Stimulated activated naive B cell treated with anti-CD40 and anti-IgM and Interleukin-4, amounts not matched to agents 10 μg/mL and 1 μg/mL and 100 μg/mL, for 72 hours (primary cell): ENCODE results near the gene SDCCAG8.

Experiments used
- ATAC-seq, 2 donors: fragments of 150-1000 bp; cut with Tn5 transposase; replicated peaks; 2 replicates each; pipeline ENCODE4 v1.10.0; 2021; ENCODE audit warnings: moderate library complexity in 1 of 2
- DNase-seq: peaks from one replicate; pipeline ENCODE4 v3.0.0; 2021
- H3K27ac Mint-ChIP-seq: one replicate; pipeline ENCODE4 v1.8.0; 2022; ENCODE audit warnings: mild to moderate bottlenecking, mixed read lengths
- H3K27me3 Mint-ChIP-seq, 2 donors: one replicate each; pipeline ENCODE4 v1.8.0; 2022; ENCODE audit warnings: mixed read lengths in 2 of 2
- H3K36me3 Mint-ChIP-seq, 2 donors: one replicate each; pipeline ENCODE4 v1.8.0; 2022; ENCODE audit warnings: mixed read lengths in 2 of 2, mild to moderate bottlenecking in 1 of 2
- H3K4me1 Mint-ChIP-seq, 2 donors: one replicate each; pipeline ENCODE4 v1.8.0; 2022; ENCODE audit warnings: mixed read lengths in 2 of 2, mild to moderate bottlenecking in 1 of 2
- H3K4me3 Mint-ChIP-seq, 2 donors: one replicate each; pipeline ENCODE4 v1.8.0; 2022; ENCODE audit warnings: mild to moderate bottlenecking in 2 of 2, mixed read lengths in 2 of 2, moderate library complexity in 1 of 2
- H3K9me3 Mint-ChIP-seq, 2 donors: one replicate each; pipeline ENCODE4 v1.8.0; 2022; ENCODE audit warnings: mixed read lengths in 2 of 2, mild to moderate bottlenecking in 1 of 2

SDCCAG8 gene

GRCh38 chr1:243488459-243489157, 232.8 kb downstream of the SDCCAG8 start:
- ATAC-seq (no peak), DNase-seq (no peak)
- Mint-ChIP-seq H3K36me3 (peaks cover 26 to 33% of the 10 kb centered on the region in 2 donors), H3K4me1 (peaks cover 7% of the 10 kb centered on the region in 2 donors), H3K9me3 (no peaks in the 10 kb centered on the region), H3K27ac (peak overlapping the region; percentile 20), H3K4me3 (no peak overlapping the region), H3K27me3 (peaks cover 0 to 3% of the 10 kb centered on the region in 2 donors)

- Mint-ChIP-seq H3K27ac (no peak overlapping the region), H3K36me3 (peaks cover 25 to 30% of the 10 kb centered on the region in 2 donors), H3K4me3 (no peak overlapping the region), H3K4me1 (peaks cover 4 to 5% of the 10 kb centered on the region in 2 donors), H3K9me3 (no peaks in the 10 kb centered on the region), H3K27me3 (no peaks in the 10 kb centered on the region)
- DNase-seq, result no peak
- ATAC-seq, result no peak
Measured at GRCh38 chr1:243489158-243489527, 233.3 kb downstream of the SDCCAG8 start.

GRCh38 chr1:243489681-243490546, 234.1 kb downstream of the SDCCAG8 start:
- ATAC-seq, result no peak
- peaks cover 3 to 7% of the 10 kb centered on the region in 2 donors for H3K4me1 Mint-ChIP-seq
- peaks cover 23 to 34% of the 10 kb centered on the region in 2 donors for H3K36me3 Mint-ChIP-seq
- DNase-seq, result no peak
- H3K4me3 Mint-ChIP-seq, result no peak overlapping the region
- no peaks in the 10 kb centered on the region for H3K27me3 Mint-ChIP-seq
- no peaks in the 10 kb centered on the region for H3K9me3 Mint-ChIP-seq
- H3K27ac Mint-ChIP-seq, result peak overlapping the region; percentile 69

GRCh38 chr1:243490748-243491686, 235.2 kb downstream of the SDCCAG8 start:
- ATAC-seq, result no peak
- no peak overlapping the region for H3K4me3 Mint-ChIP-seq

GRCh38 chr1:243493156-243494129, 237.6 kb downstream of the SDCCAG8 start:
- no peak overlapping the region for H3K4me3 Mint-ChIP-seq
- H3K9me3 Mint-ChIP-seq, result no peaks in the 10 kb centered on the region
- no peaks in the 10 kb centered on the region for H3K27me3 Mint-ChIP-seq
- no peak for DNase-seq
- ATAC-seq, result no peak
- peaks cover 19 to 41% of the 10 kb centered on the region in 2 donors for H3K36me3 Mint-ChIP-seq
- peaks cover 23% of the 10 kb centered on the region in 2 donors for H3K4me1 Mint-ChIP-seq
- peak overlapping the region; percentile 48 for H3K27ac Mint-ChIP-seq

More at GRCh38 chr1:243490748-243491686, 235.2 kb downstream of the SDCCAG8 start:
- Mint-ChIP-seq H3K27me3 (no peaks in the 10 kb centered on the region), H3K27ac (no peak overlapping the region), H3K4me1 (peaks cover 10 to 18% of the 10 kb centered on the region in 2 donors), H3K9me3 (no peaks in the 10 kb centered on the region), H3K36me3 (peaks cover 24 to 39% of the 10 kb centered on the region in 2 donors)
- no peak for DNase-seq

- Mint-ChIP-seq H3K9me3 (no peaks in the 10 kb centered on the region), H3K4me3 (no peak overlapping the region), H3K27ac (peak overlapping the region; percentile 28), H3K36me3 (peaks cover 14 to 39% of the 10 kb centered on the region in 2 donors), H3K27me3 (no peaks in the 10 kb centered on the region), H3K4me1 (peaks cover 23 to 24% of the 10 kb centered on the region in 2 donors)
- peak; percentile 15 to 20 for ATAC-seq
- no peak for DNase-seq
Measured at GRCh38 chr1:243494741-243495431, 239.0 kb downstream of the SDCCAG8 start.

GRCh38 chr1:243495442-243496186, 239.8 kb downstream of the SDCCAG8 start:
- ATAC-seq (peak; percentile 61 to 72), DNase-seq (no peak)
- H3K4me3 Mint-ChIP-seq, result peak overlapping the region; percentile 13 to 59
- peak overlapping the region; percentile 89 for H3K27ac Mint-ChIP-seq
- peaks cover 23 to 24% of the 10 kb centered on the region in 2 donors for H3K4me1 Mint-ChIP-seq
- H3K27me3 Mint-ChIP-seq, result no peaks in the 10 kb centered on the region
- no peaks in the 10 kb centered on the region for H3K9me3 Mint-ChIP-seq
- H3K36me3 Mint-ChIP-seq, result peaks cover 10 to 43% of the 10 kb centered on the region in 2 donors

- H3K27ac Mint-ChIP-seq, result peak overlapping the region; percentile 89
- H3K4me1 Mint-ChIP-seq, result peaks cover 23 to 24% of the 10 kb centered on the region in 2 donors
- H3K9me3 Mint-ChIP-seq, result no peaks in the 10 kb centered on the region
- peaks cover 13 to 46% of the 10 kb centered on the region in 2 donors for H3K36me3 Mint-ChIP-seq
- DNase-seq (no peak), ATAC-seq (peak; percentile 50 to 52)
- peak overlapping the region; percentile 13 to 59 for H3K4me3 Mint-ChIP-seq
- H3K27me3 Mint-ChIP-seq, result no peaks in the 10 kb centered on the region
Measured at GRCh38 chr1:243496187-243496646, 240.4 kb downstream of the SDCCAG8 start.

- DNase-seq (no peak), ATAC-seq (no peak)
- Mint-ChIP-seq H3K27me3 (no peaks in the 10 kb centered on the region), H3K9me3 (no peaks in the 10 kb centered on the region), H3K36me3 (peaks cover 15 to 47% of the 10 kb centered on the region in 2 donors), H3K4me3 (peak overlapping the region in 1 of 2 donors; percentile 59), H3K27ac (peak overlapping the region; percentile 9), H3K4me1 (peaks cover 23 to 24% of the 10 kb centered on the region in 2 donors)
Measured at GRCh38 chr1:243496806-243497205, 241.0 kb downstream of the SDCCAG8 start.

GRCh38 chr1:243497939-243498681, 242.3 kb downstream of the SDCCAG8 start:
- H3K27ac Mint-ChIP-seq, result peak overlapping the region; percentile 66

GRCh38 chr1:243499248-243499647, 243.4 kb downstream of the SDCCAG8 start:
- Mint-ChIP-seq H3K36me3 (peaks cover 31 to 60% of the 10 kb centered on the region in 2 donors), H3K4me3 (no peak overlapping the region), H3K9me3 (no peaks in the 10 kb centered on the region), H3K27me3 (no peaks in the 10 kb centered on the region), H3K4me1 (peaks cover 23 to 25% of the 10 kb centered on the region in 2 donors), H3K27ac (no peak overlapping the region)
- no peak for ATAC-seq
- DNase-seq, result no peak

More at GRCh38 chr1:243497939-243498681, 242.3 kb downstream of the SDCCAG8 start:
- Mint-ChIP-seq H3K4me1 (peaks cover 23 to 27% of the 10 kb centered on the region in 2 donors), H3K9me3 (no peaks in the 10 kb centered on the region), H3K36me3 (peaks cover 24 to 58% of the 10 kb centered on the region in 2 donors), H3K27me3 (no peaks in the 10 kb centered on the region), H3K4me3 (no peak overlapping the region)
- ATAC-seq, result no peak
- no peak for DNase-seq
